IMR-90 (cell line): ENCODE data around the gene LIN52. TPM values are rescaled to one million over a fixed set of nuclear protein-coding genes. Genes with fewer than 3 reads are reported as not detected.

Experiments
- ATAC-seq: fragments of 200-7000 bp; cut with Tn5 transposase; 2 replicates; pipeline ENCODE4 v1.9.1; 2020; ENCODE audit warnings: low read depth, mild to moderate bottlenecking, moderate library complexity
- BruUV-seq: library from RNA; stranded (reverse); fragments of 400-500 nt; replicated peaks from 2 replicates; lab custom pipeline; 2021; lab: Mats Ljungman, UMichigan
- CTCF ChIA-PET: fragments of 300-600 bp; formaldehyde crosslinking; extraction: SDS; loops from one replicate; lab custom pipeline; 2021; ENCODE audit warnings: antibody characterized with exemption; lab: Yijun Ruan, JAX
- POLR2A ChIA-PET: fragments of 300-600 bp; sonication (Branson Sonifier 250); formaldehyde crosslinking; loops from one replicate; lab custom pipeline; 2022; ENCODE audit warnings: antibody characterized with exemption; ENCODE audit not compliant: unreplicated experiment; lab: Charles Lee
- DNase-seq: peaks from one replicate; pipeline ENCODE4 v3.0.0; 2013
- H2AFZ ChIP-seq: replicated peaks from 2 replicates; pipeline ENCODE3; 2013; ENCODE audit warnings: low read length, mild to moderate bottlenecking; ENCODE audit not compliant: poor library complexity
- H2AK5ac ChIP-seq: 2 replicates; pipeline ENCODE4 v1.6.1; 2013; ENCODE audit warnings: low read depth, low read length, inconsistent platforms
- H2AK9ac ChIP-seq: replicated peaks from 2 replicates; pipeline ENCODE3; 2013; ENCODE audit warnings: mild to moderate bottlenecking, low read depth, low read length, moderate library complexity; ENCODE audit not compliant: poor library complexity
- H2BK120ac ChIP-seq: 2 replicates; pipeline ENCODE4 v1.6.1; 2013; ENCODE audit warnings: low read depth, low read length, inconsistent platforms
- H2BK15ac ChIP-seq: 3 replicates; pipeline ENCODE4 v1.6.1; 2013; ENCODE audit warnings: low read depth, low read length, inconsistent platforms
- H2BK20ac ChIP-seq: 2 replicates; pipeline ENCODE4 v1.6.1; 2013; ENCODE audit warnings: low read depth, mild to moderate bottlenecking, inconsistent platforms, low read length, moderate library complexity
- H2BK5ac ChIP-seq: 2 replicates; pipeline ENCODE4 v1.6.1; 2013; ENCODE audit warnings: mild to moderate bottlenecking, low read depth, low read length, inconsistent platforms; ENCODE audit not compliant: poor library complexity, severe bottlenecking
- H3K14ac ChIP-seq: replicated peaks from 2 replicates; pipeline ENCODE4 v1.6.1; 2013; ENCODE audit warnings: low read depth, low read length, inconsistent platforms
- H3K18ac ChIP-seq: 2 replicates; pipeline ENCODE4 v1.6.1; 2013; ENCODE audit warnings: low read depth, low read length, control low read depth
- H3K23ac ChIP-seq: 2 replicates; pipeline ENCODE4 v1.6.1; 2013; ENCODE audit warnings: low read depth, low read length, inconsistent platforms
- H3K27ac ChIP-seq: 2 replicates; pipeline ENCODE4 v1.5.1; 2013; ENCODE audit warnings: mild to moderate bottlenecking, control low read depth, low read length; ENCODE audit not compliant: insufficient read depth
- H3K27me3 ChIP-seq: 2 replicates; pipeline ENCODE4 v1.6.1; 2013; ENCODE audit warnings: low read length; ENCODE audit not compliant: control insufficient read depth, insufficient read depth
- H3K36me3 ChIP-seq: 2 replicates; pipeline ENCODE4 v1.6.1; 2013; ENCODE audit warnings: low read length, mixed read lengths; ENCODE audit not compliant: control insufficient read depth, insufficient read depth
- H3K4ac ChIP-seq: 2 replicates; pipeline ENCODE4 v1.6.1; 2013; ENCODE audit warnings: low read depth, low read length, inconsistent platforms
- H3K4me1 ChIP-seq: 2 replicates; pipeline ENCODE4 v1.6.1; 2013; ENCODE audit warnings: low read length, mixed read lengths; ENCODE audit not compliant: control insufficient read depth, insufficient read depth
- H3K4me2 ChIP-seq: 2 replicates; pipeline ENCODE4 v1.6.1; 2013; ENCODE audit warnings: low read depth, mild to moderate bottlenecking, control low read depth, low read length, moderate library complexity
- H3K4me3 ChIP-seq: 2 replicates; pipeline ENCODE4 v1.5.1; 2013; ENCODE audit warnings: low read depth, mild to moderate bottlenecking, control low read depth, low read length, moderate library complexity; ENCODE audit not compliant: insufficient read depth
- H3K56ac ChIP-seq: 2 replicates; pipeline ENCODE4 v1.6.1; 2013; ENCODE audit warnings: low read length, inconsistent platforms; ENCODE audit not compliant: insufficient read depth; ENCODE audit errors: extremely low read depth
- H3K79me1 ChIP-seq, 2 experiments: 2 replicates each; pipeline ENCODE4 v1.6.1; 2013; ENCODE audit warnings: low read length in 2 of 2, inconsistent platforms in 1 of 2, low read depth in 1 of 2
- H3K9ac ChIP-seq: 2 replicates; pipeline ENCODE4 v1.6.1; 2013; ENCODE audit warnings: low read depth, low read length, control low read depth
- H3K9me1 ChIP-seq: 2 replicates; pipeline ENCODE4 v1.6.1; 2013; ENCODE audit warnings: low read length, inconsistent platforms; ENCODE audit not compliant: insufficient read depth
- H3K9me3 ChIP-seq: 2 replicates; pipeline ENCODE4 v1.6.1; 2013; ENCODE audit warnings: low read length; ENCODE audit not compliant: control insufficient read depth, insufficient read depth
- H4K20me1 ChIP-seq: 2 replicates; pipeline ENCODE4 v1.6.1; 2013; ENCODE audit warnings: low read length, inconsistent platforms; ENCODE audit not compliant: insufficient read depth
- H4K5ac ChIP-seq: 2 replicates; pipeline ENCODE4 v1.6.1; 2013; ENCODE audit warnings: mild to moderate bottlenecking, low read depth, low read length, control low read depth
- H4K8ac ChIP-seq, 2 experiments: 2 replicates each; pipeline ENCODE4 v1.6.1; 2013; ENCODE audit warnings: low read depth in 2 of 2, low read length in 2 of 2, control low read depth in 1 of 2, inconsistent platforms in 1 of 2
- H4K91ac ChIP-seq: 2 replicates; pipeline ENCODE4 v1.6.1; 2013; ENCODE audit warnings: low read depth, low read length, inconsistent platforms; ENCODE audit not compliant: insufficient read depth
- BHLHE40 ChIP-seq: fragments of 150-350 bp; IDR thresholded peaks from 2 replicates; pipeline ENCODE4 v1.6.1; 2016; ENCODE audit warnings: mild to moderate bottlenecking, low read depth, low read length
- CHD1 ChIP-seq: IDR thresholded peaks from 2 replicates; pipeline ENCODE4 v1.6.1; 2012; ENCODE audit warnings: low read depth, low read length, improper control_type of control experiment
- CTCF ChIP-seq: conservative IDR thresholded peaks from 2 replicates; pipeline ENCODE4 v1.5.1; 2012; ENCODE audit warnings: mild to moderate bottlenecking, low read depth, low read length, improper control_type of control experiment
- NFE2L2 ChIP-seq: fragments of 150-350 bp; IDR thresholded peaks from 2 replicates; pipeline ENCODE4 v1.6.1; 2016; ENCODE audit warnings: low read depth, mild to moderate bottlenecking, low read length
- POLR2A ChIP-seq: IDR thresholded peaks from 2 replicates; pipeline ENCODE4 v1.6.1; 2012; ENCODE audit warnings: mild to moderate bottlenecking, low read depth, low read length
- WGBS, 2 experiments: methylation state at CpG; one replicate each; pipeline versions ENCODE4 v1.1.5 to v1.1.7; 2013; ENCODE audit warnings: missing lambda C conversion rate in 2 of 2; ENCODE audit not compliant: insufficient read length in 1 of 2; ENCODE audit errors: extremely low coverage in 2 of 2; 5-methylcytosine and 5-hydroxymethylcytosine counted together
- dilution Hi-C: fragments of 300-500 bp; cut with HindIII; formaldehyde crosslinking; loops from one replicate; pipeline ENCODE4 v1.14.3; 2018; ENCODE audit warnings: low sequenced_read_pairs; ENCODE audit not compliant: unreplicated experiment
- in situ Hi-C: fragments of 300-500 bp; cut with MboI; formaldehyde crosslinking; loops from 3 replicates; pipeline ENCODE4 v1.14.3; 2019; ENCODE audit warnings: low sequenced_read_pairs, inconsistent platforms, mixed read lengths
- intact Hi-C: fragments of 100-400 bp; cut with micrococcal nuclease; formaldehyde crosslinking; loops from 2 replicates; pipeline ENCODE4 v1.10.0; 2022
- polyA plus RNA-seq, 3 experiments: library from polyadenylated mRNA; depleted of rRNA; stranded (reverse); fragments of >200 nt; gene quantifications; 2 replicates each; pipeline ENCODE4 v1.2.3, GENCODE V29; 2012; ENCODE audit warnings: low replicate concordance in 1 of 3
- total RNA-seq: library from RNA; depleted of rRNA; stranded (reverse); fragments of >200 nt; gene quantifications from 2 replicates; pipeline ENCODE4 v1.2.3, GENCODE V29; 2012

The LIN52 gene
- total and polyA plus RNA-seq, 2 of the 4 experiments (the other 2 are of a cell fraction) = 6.1 to 11.5 TPM

GRCh38 chr14:74161526-74162158 lies 76.9 kb downstream of the LIN52 start:
- Histone ChIP-seq H2BK120ac (no peak overlapping the region), H3K4me2 (no peak overlapping the region), H3K9ac (no peak overlapping the region), H2BK20ac (no peak overlapping the region), H3K56ac (no peak overlapping the region), H2BK5ac (no peak overlapping the region), H3K4me1 (no peaks in the 10 kb centered on the region), H2AFZ (no peak overlapping the region), H3K27ac (no peak overlapping the region), H3K79me1 (peaks cover 0 to 5% of the 10 kb centered on the region in 2 experiments; a peak in 1 of 4 replicates), H3K18ac (no peak overlapping the region), H4K20me1 (no peaks in the 10 kb centered on the region), H3K9me3 (no peaks in the 10 kb centered on the region), H2BK15ac (no peak overlapping the region), H3K36me3 (0 out of 2 replicates have a peak, but pooled peaks cover 1% of the 10 kb centered on the region), H3K27me3 (no peaks in the 10 kb centered on the region), H2AK5ac (no peak overlapping the region), H4K91ac (no peak overlapping the region), H3K23ac (no peak overlapping the region), H4K8ac (no peak overlapping the region), H3K4me3 (no peak overlapping the region), H3K9me1 (no peaks in the 10 kb centered on the region; the same call in 1 of the 2 replicates), H4K5ac (no peak overlapping the region), H3K14ac (no peak overlapping the region), H2AK9ac (no peak overlapping the region), H3K4ac (no peak overlapping the region)
- no peak for TF ChIP-seq CTCF
- no peak for TF ChIP-seq CHD1
- TF ChIP-seq BHLHE40 = no peak
- TF ChIP-seq POLR2A = no peak
- TF ChIP-seq NFE2L2 = no peak
- ChIA-PET POLR2A (no interaction called here), CTCF (no interaction called here)
- ATAC-seq (no peak), DNase-seq (no peak)
- in situ Hi-C loops = no loop called here
- intact Hi-C loops = no loop called here
- 72 to 100% methylated on average over 1 to 4 of the region's 8 CpGs for WGBS, 2 experiments
- dilution Hi-C loops = no loop called here
- no TSS peak for BruUV-seq
